Measurements from ENCODE around the gene DAPK1.

Gene DAPK1

DNA sequence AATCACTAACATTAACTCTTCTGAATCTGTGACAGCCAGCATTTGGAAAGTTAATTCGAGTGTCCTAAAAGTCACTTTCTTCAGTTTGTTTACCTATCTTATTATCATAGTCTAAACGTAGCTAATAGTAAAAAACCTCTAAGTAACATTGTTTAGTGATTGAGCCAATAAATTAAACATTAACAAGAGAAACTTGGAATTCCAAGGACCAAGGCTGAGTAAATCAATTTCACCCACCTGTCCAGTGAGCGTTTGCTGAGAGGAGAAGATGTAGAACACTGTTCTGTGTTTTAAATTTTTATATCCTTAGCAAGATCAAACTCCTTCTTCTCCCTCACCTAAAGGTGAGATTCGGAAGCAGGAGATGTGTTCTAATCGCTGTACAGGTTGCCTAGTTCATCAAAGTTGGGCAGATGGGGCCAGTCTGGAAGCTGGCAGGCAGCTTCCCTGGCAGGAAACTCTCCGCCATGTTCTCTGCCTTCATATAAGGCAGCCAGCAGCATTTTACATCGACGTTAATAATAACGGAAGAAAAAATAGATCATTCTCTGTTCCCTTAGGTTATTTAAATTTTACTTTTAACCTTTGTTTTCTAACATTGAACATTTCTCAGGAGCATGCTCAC, 89.2 kb downstream of the DAPK1 start:
- DNase-seq (ENCODE audit: low spot score): no peak
- no peak for TF ChIP-seq CTCF (IDR thresholded peaks at IDR 0.05; ENCODE audit: extremely low read depth, missing control alignments)

- TF ChIP-seq CTCF (IDR thresholded peaks at IDR 0.05; ENCODE audit: extremely low read depth, missing control alignments): no peak
- no peak for DNase-seq (ENCODE audit: low spot score)
Observed at GRCh38 chr9:87587356-87587745, 89.7 kb downstream of the DAPK1 start.

DNA sequence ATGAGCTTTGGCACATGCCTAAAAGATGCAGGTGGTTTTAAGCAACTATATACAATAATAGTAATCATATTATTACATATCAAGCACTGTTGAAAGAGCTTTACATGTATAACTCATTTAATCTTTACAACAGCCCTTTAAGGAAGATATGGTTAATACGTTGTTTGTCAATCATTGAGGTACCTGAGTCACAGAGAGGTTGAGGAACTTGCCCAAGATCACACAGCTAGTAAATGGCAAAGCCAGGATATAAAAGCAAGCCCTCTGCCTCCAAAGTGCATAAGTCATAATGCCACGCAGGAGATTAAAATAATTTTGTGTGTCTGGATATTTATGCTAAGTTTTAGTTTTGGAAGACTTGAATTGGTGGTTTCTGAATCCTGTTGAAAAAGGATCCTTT, 90.2 kb downstream of the DAPK1 start:
- no peak for TF ChIP-seq CTCF (IDR thresholded peaks at IDR 0.05; ENCODE audit: extremely low read depth, missing control alignments)
- no peak for DNase-seq (ENCODE audit: low spot score)

GRCh38 chr9:87588339-87588738, 90.7 kb downstream of the DAPK1 start:
- no peak for TF ChIP-seq CTCF (IDR thresholded peaks at IDR 0.05; ENCODE audit: extremely low read depth, missing control alignments)
- DNase-seq (ENCODE audit: low spot score): no peak

GRCh38 chr9:87590996-87591395, 93.3 kb downstream of the DAPK1 start:
- DNase-seq (ENCODE audit: low spot score): no peak
- no peak for TF ChIP-seq CTCF (IDR thresholded peaks at IDR 0.05; ENCODE audit: extremely low read depth, missing control alignments)

DNA sequence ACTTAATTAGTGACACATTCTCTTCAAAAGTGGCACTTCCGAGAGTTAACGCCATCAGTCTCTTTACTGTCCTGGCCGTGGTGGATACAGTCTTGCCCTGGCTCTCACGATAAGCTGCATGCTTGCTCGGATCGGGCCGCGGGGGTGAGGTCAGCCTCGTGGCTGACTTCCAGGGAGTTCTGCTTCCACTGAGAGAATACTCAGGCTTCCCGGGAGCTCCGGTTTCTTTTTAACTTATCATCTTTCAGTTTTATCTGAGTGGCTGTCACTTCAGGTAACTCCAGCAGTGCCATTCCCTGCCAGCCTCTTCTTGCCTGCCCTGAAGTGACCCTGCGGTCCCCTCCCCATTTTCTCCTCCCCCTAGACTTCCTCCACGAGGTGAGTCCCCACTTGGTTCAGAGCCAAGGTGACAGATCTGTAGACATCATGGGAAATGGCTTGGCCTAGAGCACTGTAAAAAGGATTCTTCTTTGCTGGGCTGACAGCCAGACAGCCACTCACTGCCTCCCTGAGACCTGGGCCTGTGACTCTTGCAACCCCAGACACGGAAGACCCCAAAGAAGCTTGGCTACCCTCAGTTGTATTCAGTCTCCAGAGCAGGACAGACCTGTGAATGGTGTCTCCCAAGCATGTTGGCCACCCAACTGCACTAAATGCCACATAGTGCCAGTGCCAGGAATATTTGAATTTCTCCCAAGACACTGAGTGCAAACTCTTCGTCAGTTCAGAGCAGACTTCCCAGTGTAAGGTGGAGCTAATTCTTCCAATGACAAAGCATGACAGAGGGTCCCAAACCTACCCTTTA, 95.1 kb downstream of the DAPK1 start:
- no peak for DNase-seq (ENCODE audit: low spot score)
- no peak for TF ChIP-seq CTCF (IDR thresholded peaks at IDR 0.05; ENCODE audit: extremely low read depth, missing control alignments)

- no peak for DNase-seq (ENCODE audit: low spot score)
- no peak for TF ChIP-seq CTCF (IDR thresholded peaks at IDR 0.05; ENCODE audit: extremely low read depth, missing control alignments)
Observed at GRCh38 chr9:87593359-87593980, 95.8 kb downstream of the DAPK1 start.
